ENCODE measurements around the gene ERICH4.

- TF ChIP-seq ERF (CRISPR knock-in tag; IDR thresholded peaks at IDR 0.05) (no peak), ZNF737 (CRISPR knock-in tag; IDR thresholded peaks at IDR 0.05; ENCODE audit: borderline replicate concordance) (no peak)
Observed at GRCh38 chr19:41421314-41421713, 21.6 kb upstream of the ERICH4 start.

Measured in HepG2 (cell line).